ENCODE measurements around the gene SEC16B. TPM values are rescaled to one million over a fixed set of nuclear protein-coding genes. Genes with fewer than 3 reads are reported as not detected.

The SEC16B gene
- total and polyA plus RNA-seq, 2 of the 8 experiments (the other 6 are each of a cell fraction or from before 2014, with no cell fraction given): 0.56 to 0.94 TPM

- no peak for TF ChIP-seq CTCF (IDR thresholded peaks at IDR 0.05; ENCODE audit: control extremely low read depth in 1 of 3, insufficient read depth in 1 of 3, low read depth in 1 of 3, low read length in 3 of 3)
- no peak for TF ChIP-seq NANOG (IDR thresholded peaks at IDR 0.05; ENCODE audit: insufficient read depth, low read depth, low read length, poor library complexity, severe bottlenecking)
- no peak for TF ChIP-seq BRCA1 (IDR thresholded peaks at IDR 0.05; ENCODE audit: low read depth, low read length)
Observed at GRCh38 chr1:178011465-178011828, 41.6 kb upstream of the SEC16B start (continued).

All from H1 (cell line).